Hepatocyte (in vitro differentiated cells): ENCODE measurements around the gene ICE2. TPM values are rescaled to one million over a fixed set of nuclear protein-coding genes. Genes with fewer than 3 reads are reported as not detected.

Source experiments
- DNase-seq: peaks from one replicate; pipeline ENCODE4 v3.0.0-alpha.2; 2016; ENCODE audit warnings: low spot score
- H2AFZ ChIP-seq: fragments of 200-600 bp; sonication (generic); 2 replicates; pipeline ENCODE4 v1.6.0; 2016; ENCODE audit warnings: antibody characterized with exemption, mild to moderate bottlenecking
- H3K27ac ChIP-seq: fragments of 200-600 bp; sonication (generic); 2 replicates; pipeline ENCODE4 v1.5.1; 2016; ENCODE audit warnings: mild to moderate bottlenecking
- H3K27me3 ChIP-seq: fragments of 200-600 bp; sonication (generic); 2 replicates; pipeline ENCODE4 v1.6.1; 2016
- H3K36me3 ChIP-seq: fragments of 200-600 bp; sonication (generic); replicated peaks from 2 replicates; pipeline ENCODE4 v1.5.1; 2016; ENCODE audit warnings: low read depth; ENCODE audit not compliant: insufficient read depth
- H3K4me1 ChIP-seq: fragments of 200-600 bp; sonication (generic); 2 replicates; pipeline ENCODE4 v1.5.1; 2016; ENCODE audit warnings: mild to moderate bottlenecking, moderate library complexity; ENCODE audit not compliant: insufficient read depth
- H3K4me2 ChIP-seq: fragments of 200-600 bp; sonication (generic); 2 replicates; pipeline ENCODE4 v1.6.0; 2016
- H3K4me3 ChIP-seq: fragments of 200-600 bp; sonication (generic); 2 replicates; pipeline ENCODE4 v1.5.1; 2016; ENCODE audit warnings: mild to moderate bottlenecking
- H3K79me2 ChIP-seq: fragments of 200-600 bp; sonication (generic); 2 replicates; pipeline ENCODE4 v1.6.0; 2017; ENCODE audit warnings: mild to moderate bottlenecking
- H3K9me2 ChIP-seq: fragments of 200-600 bp; sonication (generic); replicated peaks from 2 replicates; pipeline ENCODE4 v1.6.0; 2017; ENCODE audit warnings: mild to moderate bottlenecking; ENCODE audit not compliant: insufficient read depth
- H3K9me3 ChIP-seq: fragments of 200-600 bp; sonication (generic); 2 replicates; pipeline ENCODE4 v1.5.1; 2016; ENCODE audit warnings: low read depth, mild to moderate bottlenecking
- H4K20me1 ChIP-seq: fragments of 200-600 bp; sonication (generic); 2 replicates; pipeline ENCODE4 v1.6.0; 2016; ENCODE audit warnings: mild to moderate bottlenecking; ENCODE audit not compliant: insufficient read depth, poor library complexity, severe bottlenecking
- CTCF ChIP-seq: fragments of 200-600 bp; sonication (generic); IDR thresholded peaks from 2 replicates; pipeline ENCODE4 v1.5.1; 2016; ENCODE audit warnings: antibody characterized with exemption, mild to moderate bottlenecking; ENCODE audit not compliant: poor library complexity
- EZH2 ChIP-seq: fragments of 200-600 bp; sonication (generic); IDR thresholded peaks from 2 replicates; pipeline ENCODE4 v1.6.1; 2016; ENCODE audit warnings: antibody characterized with exemption, mild to moderate bottlenecking, borderline replicate concordance
- EZH2phosphoT487 ChIP-seq: fragments of 200-600 bp; sonication (generic); IDR thresholded peaks from one replicate; pipeline ENCODE4 v1.6.1; 2018; ENCODE audit warnings: antibody characterized with exemption, mild to moderate bottlenecking, low read depth, moderate library complexity; ENCODE audit not compliant: unreplicated experiment, severe bottlenecking
- whole genome bisulfite sequencing: methylation state at CpG from one replicate; pipeline ENCODE4 v1.1.6; 2016; ENCODE audit warnings: low lambda C conversion rate; ENCODE audit errors: missing lambda C conversion rate; 5-methylcytosine and 5-hydroxymethylcytosine counted together
- polyA plus RNA-seq: library from polyadenylated mRNA; unstranded; fragments of >200 nt; fragmentation: Nextera tagmentation; extraction: Ambion mirVana; gene quantifications from 2 replicates; pipeline ENCODE4 v1.2.1, GENCODE V29; 2016
- total RNA-seq: library from RNA; depleted of rRNA; stranded (reverse); fragments of >200 nt; gene quantifications from 2 replicates; pipeline ENCODE4 v1.2.3, GENCODE V29; 2014

Gene ICE2
- total and polyA plus RNA-seq, 2 experiments from 2014 or later, result 15.8 to 35.4 TPM

GRCh38 chr15:60483042-60483441 is 4.1 kb upstream of the ICE2 start:
- TF ChIP-seq EZH2, result no peak
- TF ChIP-seq CTCF, result no peak
- no peak for TF ChIP-seq EZH2phosphoT487

GRCh38 chr15:60480888-60481287 is 1.9 kb upstream of the ICE2 start:
- H3K4me2 ChIP-seq, result no peak overlapping the region
- TF ChIP-seq EZH2phosphoT487 (no peak), CTCF (no peak), EZH2 (no peak)
- peaks cover 23% of the 10 kb centered on the region for H3K4me1 ChIP-seq
- peaks cover 24% of the 10 kb centered on the region for H3K79me2 ChIP-seq
- no peak overlapping the region for H3K27ac ChIP-seq
- H2AFZ ChIP-seq, result no peak overlapping the region
- no peaks in the 10 kb centered on the region for H3K9me3 ChIP-seq
- no peak for DNase-seq
- H3K36me3 ChIP-seq, result no peaks in the 10 kb centered on the region
- 88% methylated on average over 3 of the region's 3 CpGs for WGBS
- no peak overlapping the region for H3K4me3 ChIP-seq
- no peaks in the 10 kb centered on the region for H3K27me3 ChIP-seq
- no peaks in the 10 kb centered on the region for H3K9me2 ChIP-seq
- no peaks in the 10 kb centered on the region for H4K20me1 ChIP-seq

More at GRCh38 chr15:60483042-60483441, 4.1 kb upstream of the ICE2 start:
- H4K20me1 ChIP-seq, result no peaks in the 10 kb centered on the region
- no peaks in the 10 kb centered on the region for H3K27me3 ChIP-seq
- WGBS, result 96% methylated on average over 3 of the region's 3 CpGs
- H2AFZ ChIP-seq, result no peak overlapping the region
- no peak for DNase-seq
- no peaks in the 10 kb centered on the region for H3K9me2 ChIP-seq
- no peaks in the 10 kb centered on the region for H3K9me3 ChIP-seq
- H3K4me2 ChIP-seq, result no peak overlapping the region
- no peak overlapping the region for H3K27ac ChIP-seq
- H3K36me3 ChIP-seq, result no peaks in the 10 kb centered on the region
- peaks cover 3% of the 10 kb centered on the region for H3K79me2 ChIP-seq
- H3K4me3 ChIP-seq, result no peak overlapping the region
- peaks cover 5% of the 10 kb centered on the region for H3K4me1 ChIP-seq

- peaks cover 23% of the 10 kb centered on the region for H3K4me1 ChIP-seq
- TF ChIP-seq EZH2, result no peak
- TF ChIP-seq EZH2phosphoT487, result no peak
- TF ChIP-seq CTCF, result no peak
- H3K4me2 ChIP-seq, result peak overlapping the region; percentile 76
- H2AFZ ChIP-seq, result peak overlapping the region; percentile 86
- H3K36me3 ChIP-seq, result no peaks in the 10 kb centered on the region
- no peaks in the 10 kb centered on the region for H3K9me3 ChIP-seq
- no peaks in the 10 kb centered on the region for H3K27me3 ChIP-seq
- no peaks in the 10 kb centered on the region for H3K9me2 ChIP-seq
- no peaks in the 10 kb centered on the region for H4K20me1 ChIP-seq
- DNase-seq, result no peak
- peaks cover 31% of the 10 kb centered on the region for H3K79me2 ChIP-seq
- H3K4me3 ChIP-seq, result no peak overlapping the region
- H3K27ac ChIP-seq, result no peak overlapping the region
- 78% methylated on average over 1 of the region's 1 CpG for WGBS
Observed at GRCh38 chr15:60480149-60480548, 1.2 kb upstream of the ICE2 start.
